ENCODE results near the gene SIRT4. TPM values are rescaled to one million over a fixed set of nuclear protein-coding genes. Genes with fewer than 3 reads are reported as not detected.

The SIRT4 gene
- 0.41 to 0.98 TPM (median 0.71 TPM) in 5 replicates for total RNA-seq (2022; extraction: Qiagen RNA extraction)

GRCh38 chr12:120301962-120302815, at the start of gene SIRT4:
Gene SIRT4, plus strand, starts transcription at chr12:120302321. Its CDS starts 1,241 bp downstream, at chr12:120303562.

GRCh38 chr12:120265473-120266179, 36.5 kb upstream of the SIRT4 start, which contains the start of gene PXN:
Gene PXN, minus strand, starts transcription at chr12:120265730. Its CDS starts 101 bp downstream, at chr12:120265629.

GRCh38 chr12:120292661-120293531, 9.2 kb upstream of the SIRT4 start, which contains the start of gene RNU4-1:
Gene RNU4-1, minus strand, starts transcription at chr12:120293237.

GRCh38 chr12:120327593-120327992, 25.5 kb downstream of the SIRT4 start, which contains the start of gene PLA2G1B:
Gene PLA2G1B, minus strand, starts transcription at chr12:120327779. Its CDS starts 26 bp downstream, at chr12:120327753.

Other genes starting within 250 kb of the SIRT4 start
- gene RAB35, start 185.6 kb upstream of the SIRT4 start, total RNA-seq (2022; extraction: Qiagen RNA extraction) = 76.5 to 86.6 TPM (median 83.3 TPM) in 5 replicates
- gene GCN1, start 107.6 kb upstream of the SIRT4 start, total RNA-seq (2022; extraction: Qiagen RNA extraction) = 50.8 to 56.5 TPM (median 51.9 TPM) in 5 replicates
- gene RPLP0, start 101.2 kb upstream of the SIRT4 start, total RNA-seq (2022; extraction: Qiagen RNA extraction) = 3,507 to 3,667 TPM (median 3,535 TPM) in 5 replicates
- 207 to 234 TPM (median 224 TPM) in 5 replicates for gene PXN, start 36.6 kb upstream of the SIRT4 start, total RNA-seq (2022; extraction: Qiagen RNA extraction)
- gene RNU4-2, start 10.4 kb upstream of the SIRT4 start, total RNA-seq (2022; extraction: Qiagen RNA extraction) = 10.8 to 65.1 TPM in 2 of 5 replicates, not detected in the others
- 97.7 TPM in 1 of 5 replicates, not detected in the others for gene RNU4-1, start 9.1 kb upstream of the SIRT4 start, total RNA-seq (2022; extraction: Qiagen RNA extraction)
- 0.20 TPM in 1 of 5 replicates, not detected in the others for gene PLA2G1B, start 25.5 kb downstream of the SIRT4 start, total RNA-seq (2022; extraction: Qiagen RNA extraction)
- 1.0 to 1.5 TPM (median 1.3 TPM) in 5 replicates for gene MSI1, start 66.8 kb downstream of the SIRT4 start, total RNA-seq (2022; extraction: Qiagen RNA extraction)
- gene COX6A1, start 135.8 kb downstream of the SIRT4 start, total RNA-seq (2022; extraction: Qiagen RNA extraction) = 674 to 853 TPM (median 841 TPM) in 5 replicates
- 66.8 to 81.2 TPM (median 71.7 TPM) in 5 replicates for gene TRIAP1, start 144.1 kb downstream of the SIRT4 start, total RNA-seq (2022; extraction: Qiagen RNA extraction)
- gene GATC, start 144.1 kb downstream of the SIRT4 start, total RNA-seq (2022; extraction: Qiagen RNA extraction) = 20.6 to 23.9 TPM (median 22.8 TPM) in 5 replicates
- gene SRSF9, start 167.4 kb downstream of the SIRT4 start, total RNA-seq (2022; extraction: Qiagen RNA extraction) = 169 to 220 TPM (median 215 TPM) in 5 replicates
- gene DYNLL1, start 193.8 kb downstream of the SIRT4 start, total RNA-seq (2022; extraction: Qiagen RNA extraction) = 572 to 625 TPM (median 592 TPM) in 5 replicates
- gene COQ5, start 226.8 kb downstream of the SIRT4 start, total RNA-seq (2022; extraction: Qiagen RNA extraction) = 26.3 to 29.4 TPM (median 27.7 TPM) in 5 replicates
- gene RNF10, start 232.0 kb downstream of the SIRT4 start, total RNA-seq (2022; extraction: Qiagen RNA extraction) = 86.9 to 105 TPM (median 96.6 TPM) in 5 replicates

Measured in A549 treated with AZD2906 at 1 μM for 4 hours (cell line).